KMS-11 (cell line): ENCODE measurements around the gene SLX9.

Source experiments
- H2AFZ ChIP-seq: fragments of 200-600 bp; sonication (generic); 2 replicates; pipeline ENCODE4 v1.6.1; 2016; ENCODE audit warnings: antibody characterized with exemption, mixed run types, low read depth
- H3K27ac ChIP-seq: fragments of 200-600 bp; sonication (generic); 2 replicates; pipeline ENCODE4 v1.6.1; 2016; ENCODE audit warnings: mild to moderate bottlenecking, mixed run types
- H3K27me3 ChIP-seq: fragments of 200-600 bp; sonication (generic); 2 replicates; pipeline ENCODE4 v1.6.1; 2017; ENCODE audit warnings: mild to moderate bottlenecking, low read depth, mixed run types, moderate library complexity; ENCODE audit not compliant: insufficient read depth
- H3K36me3 ChIP-seq: fragments of 200-600 bp; sonication (generic); 2 replicates; pipeline ENCODE4 v1.6.1; 2017; ENCODE audit warnings: mild to moderate bottlenecking, mixed run types; ENCODE audit not compliant: insufficient read depth
- H3K4me1 ChIP-seq: fragments of 200-600 bp; sonication (generic); 2 replicates; pipeline ENCODE4 v1.6.1; 2016; ENCODE audit warnings: mild to moderate bottlenecking, low read depth, mixed run types; ENCODE audit not compliant: poor library complexity, severe bottlenecking
- H3K4me2 ChIP-seq: fragments of 200-600 bp; sonication (generic); 2 replicates; pipeline ENCODE4 v1.7.0; 2016; ENCODE audit warnings: mild to moderate bottlenecking, mixed run types
- H3K4me3 ChIP-seq: fragments of 200-600 bp; sonication (generic); IDR thresholded peaks from 2 replicates; pipeline ENCODE4 v1.6.1; 2017; ENCODE audit warnings: low read depth, low read length, mixed read lengths; ENCODE audit not compliant: insufficient read depth
- H3K79me2 ChIP-seq: fragments of 200-600 bp; sonication (generic); 2 replicates; pipeline ENCODE4 v1.6.1; 2016; ENCODE audit warnings: low read depth, mixed run types; ENCODE audit not compliant: insufficient read depth
- H3K9ac ChIP-seq: fragments of 200-600 bp; sonication (generic); 2 replicates; pipeline ENCODE4 v1.6.1; 2016; ENCODE audit warnings: mild to moderate bottlenecking, mixed run types
- H4K20me1 ChIP-seq: fragments of 200-600 bp; sonication (generic); 2 replicates; pipeline ENCODE4 v1.6.1; 2016; ENCODE audit warnings: mild to moderate bottlenecking, mixed run types; ENCODE audit not compliant: insufficient read depth
- CTCF ChIP-seq: fragments of 200-600 bp; sonication (generic); conservative IDR thresholded peaks from 2 replicates; pipeline ENCODE4 v1.6.1; 2017; ENCODE audit warnings: low read depth, mild to moderate bottlenecking, antibody characterized with exemption, low read length, moderate library complexity, mixed read lengths

The SLX9 gene

GRCh38 chr21:44939532-44940115 lies at the start of gene SLX9:
Gene SLX9 (plus strand): TSS chr21:44940029. CDS start chr21:44940058, 29 bp downstream.
- TF ChIP-seq CTCF = no peak
- Histone ChIP-seq H3K9ac (peak within 1 kb of the TSS; percentile 76), H3K36me3 (no peaks in the 10 kb centered on the region), H3K4me3 (peak within 1 kb of the TSS; percentile 17), H3K79me2 (peaks cover 46% of the 10 kb centered on the region), H3K4me2 (peak within 1 kb of the TSS; percentile 78), H3K4me1 (peaks cover 23% of the 10 kb centered on the region), H3K27ac (peak within 1 kb of the TSS; percentile 34; the same call in 1 of the 2 replicates), H2AFZ (peak within 1 kb of the TSS; percentile 87), H4K20me1 (peaks cover 12% of the 10 kb centered on the region; the same call in 1 of the 2 replicates), H3K27me3 (peaks cover 6% of the 10 kb centered on the region; the same call in 1 of the 2 replicates)

- Histone ChIP-seq H3K27me3 (peaks cover 88% of the 10 kb centered on the region), H3K4me1 (no peaks in the 10 kb centered on the region), H2AFZ (no peak overlapping the region), H3K9ac (no peak overlapping the region), H4K20me1 (no peaks in the 10 kb centered on the region), H3K4me2 (no peak overlapping the region), H3K27ac (no peak overlapping the region), H3K4me3 (no peak overlapping the region), H3K79me2 (no peaks in the 10 kb centered on the region), H3K36me3 (no peaks in the 10 kb centered on the region)
- no peak for TF ChIP-seq CTCF
These were observed 49.4 kb upstream of the SLX9 start for GRCh38 chr21:44890338-44890931.

- Histone ChIP-seq H3K27me3 (peaks cover 87% of the 10 kb centered on the region), H3K27ac (no peak overlapping the region), H3K4me1 (no peaks in the 10 kb centered on the region), H3K4me2 (no peak overlapping the region), H3K79me2 (no peaks in the 10 kb centered on the region), H3K4me3 (no peak overlapping the region), H3K36me3 (no peaks in the 10 kb centered on the region), H2AFZ (no peak overlapping the region), H3K9ac (no peak overlapping the region), H4K20me1 (no peaks in the 10 kb centered on the region)
- no peak for TF ChIP-seq CTCF
These were observed 48.8 kb upstream of the SLX9 start for GRCh38 chr21:44890961-44891541.

GRCh38 chr21:44891631-44892031 lies 48.2 kb upstream of the SLX9 start:
- Histone ChIP-seq H3K36me3 (no peaks in the 10 kb centered on the region), H3K27ac (no peak overlapping the region), H3K4me2 (no peak overlapping the region), H2AFZ (no peak overlapping the region), H3K9ac (no peak overlapping the region), H3K79me2 (no peaks in the 10 kb centered on the region), H3K4me3 (no peak overlapping the region), H4K20me1 (no peaks in the 10 kb centered on the region), H3K27me3 (peaks cover 87% of the 10 kb centered on the region), H3K4me1 (no peaks in the 10 kb centered on the region)
- no peak for TF ChIP-seq CTCF
